BLaER1 treated with 17β-estradiol and CSF1 and Interleukin-3, amounts not matched to agents 10 nM and 100 nM (cell line): ENCODE data around the gene PANK2.

Source experiments
- H3K27ac ChIP-seq, 11 experiments: shearing (Covaris generic); formaldehyde crosslinking; 2 replicates each; pipeline ENCODE4 v1.8.1; 2022
- H3K27me3 ChIP-seq, 11 experiments: shearing (Covaris generic); formaldehyde crosslinking; 2 replicates each; pipeline ENCODE4 v1.8.1; 2022
- H3K36me3 ChIP-seq, 11 experiments: shearing (Covaris generic); formaldehyde crosslinking; 2 replicates each; pipeline ENCODE4 v1.8.1; 2022
- H3K4me1 ChIP-seq, 10 experiments: shearing (Covaris generic); formaldehyde crosslinking; 2 replicates each; pipeline ENCODE4 v1.8.1; 2022
- H3K4me2 ChIP-seq, 11 experiments: shearing (Covaris generic); formaldehyde crosslinking; 2 replicates each; pipeline ENCODE4 v1.8.1; 2022
- H3K4me3 ChIP-seq, 10 experiments: shearing (Covaris generic); formaldehyde crosslinking; 2 replicates each; pipeline ENCODE4 v1.8.1; 2022
- H3K9ac ChIP-seq, 11 experiments: shearing (Covaris generic); formaldehyde crosslinking; 2 replicates each; pipeline ENCODE4 v1.8.1; 2022
- H3K9me3 ChIP-seq, 11 experiments: shearing (Covaris generic); formaldehyde crosslinking; replicated peaks in 1 of 11; 2 replicates each; pipeline ENCODE4 v1.8.1; 2022
- H4K20me1 ChIP-seq, 11 experiments: shearing (Covaris generic); formaldehyde crosslinking; 2 replicates each; pipeline ENCODE4 v1.8.1; 2022
- Cebpa-rat ChIP-seq, 11 experiments: shearing (Covaris generic); IDR thresholded peaks; 2 replicates each; pipeline ENCODE4 v1.8.1; 2022

PANK2 gene

DNA sequence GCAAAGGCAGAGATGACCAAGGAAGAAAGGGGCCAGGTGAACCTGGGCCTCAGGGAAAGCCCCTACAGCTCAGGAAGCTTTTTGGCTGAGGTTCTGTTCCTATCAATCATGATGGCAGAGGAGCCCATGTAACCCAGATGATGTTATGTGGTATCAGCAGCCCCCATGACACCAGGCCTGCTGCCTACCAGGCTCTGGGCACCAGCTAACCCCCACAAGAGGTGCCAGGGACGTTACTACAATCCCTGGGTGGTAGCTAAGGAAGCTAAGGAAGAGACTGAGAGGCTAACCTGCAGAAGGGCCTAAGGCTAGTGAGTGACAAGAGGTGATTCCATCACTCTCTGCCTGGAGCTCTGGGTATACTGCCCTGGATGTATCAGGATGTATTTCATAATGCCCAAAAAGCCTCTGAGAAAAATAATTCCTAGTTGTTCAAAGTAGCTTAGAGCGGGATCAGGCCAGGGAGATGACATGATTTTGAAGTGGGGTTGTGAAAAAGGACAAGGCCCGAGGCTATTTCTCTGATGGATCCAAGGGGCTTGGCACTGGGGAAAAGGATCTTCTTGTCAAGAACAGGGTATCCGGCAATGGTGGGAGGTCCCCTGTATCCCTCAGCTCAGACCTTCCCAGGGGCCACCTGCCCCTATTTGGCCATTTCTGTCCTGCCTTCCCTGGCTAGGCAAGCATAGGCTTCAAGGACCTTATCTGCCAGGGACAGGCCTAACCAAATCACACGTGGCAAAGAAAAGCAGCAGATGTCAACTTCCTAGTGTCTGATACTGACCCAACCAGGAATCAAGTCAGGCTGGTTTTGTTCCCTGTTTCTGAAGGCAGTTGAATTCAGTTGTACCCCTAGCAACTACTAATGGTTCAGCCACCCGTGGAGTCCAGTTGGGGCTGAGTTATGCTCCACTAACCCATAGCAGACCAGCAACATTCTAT lies 41.3 kb downstream of the PANK2 start:
- Histone ChIP-seq H3K27me3 (no peaks in the 10 kb centered on the region), H3K9ac (peak overlapping the region in 2 of 11 experiments; percentile 6 to 14; a peak in 1 of 22 replicates), H3K4me1 (peaks cover 46 to 93% (median 76%) of the 10 kb centered on the region in 10 experiments), H3K4me3 (no peak overlapping the region), H3K36me3 (peaks cover 33 to 84% (median 64%) of the 10 kb centered on the region in 11 experiments), H3K27ac (peak overlapping the region in 10 of 11 experiments; percentile 0 to 40 (median 22); a peak in 11 of 22 replicates), H3K9me3 (no peaks in the 10 kb centered on the region), H3K4me2 (0 out of 22 replicates have a peak overlapping the region, but pooled peaks of 1 of the 11 experiments have one; percentile 0), H4K20me1 (peaks cover 6 to 100% (median 81%) of the 10 kb centered on the region in 11 experiments; a peak in 19 of 22 replicates)
- no peak for TF ChIP-seq Cebpa-rat (IDR thresholded peaks at IDR 0.05)

DNA sequence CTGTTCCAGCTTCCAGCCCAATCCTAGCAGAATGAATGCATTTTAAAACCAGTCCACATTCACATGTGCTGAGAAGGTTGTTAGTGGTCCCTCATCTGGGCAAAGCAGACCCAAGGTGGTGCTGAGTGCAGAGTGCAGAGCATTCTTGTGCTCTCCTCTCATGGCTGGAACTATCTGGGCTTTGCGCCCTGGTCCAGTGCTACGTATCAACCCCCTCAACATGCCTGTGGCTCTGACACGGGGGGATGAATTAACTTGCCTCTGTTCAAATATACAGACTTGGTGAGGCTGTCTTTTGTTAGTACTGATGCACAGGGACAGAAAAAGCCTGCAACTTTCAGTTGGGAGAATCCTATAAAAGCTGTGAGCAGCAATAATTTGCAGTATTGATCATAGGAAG lies 42.5 kb downstream of the PANK2 start:
- Histone ChIP-seq H3K4me3 (no peak overlapping the region), H3K9ac (no peak overlapping the region), H3K4me1 (peaks cover 56 to 93% (median 77%) of the 10 kb centered on the region in 10 experiments), H3K36me3 (peaks cover 34 to 85% (median 67%) of the 10 kb centered on the region in 11 experiments), H3K27me3 (no peaks in the 10 kb centered on the region), H3K4me2 (no peak overlapping the region), H4K20me1 (peaks cover 6 to 100% (median 81%) of the 10 kb centered on the region in 11 experiments; a peak in 19 of 22 replicates), H3K9me3 (no peaks in the 10 kb centered on the region), H3K27ac (peak overlapping the region in 1 of 11 experiments; percentile 17; a peak in 1 of 22 replicates)
- no peak for TF ChIP-seq Cebpa-rat (IDR thresholded peaks at IDR 0.05)

DNA sequence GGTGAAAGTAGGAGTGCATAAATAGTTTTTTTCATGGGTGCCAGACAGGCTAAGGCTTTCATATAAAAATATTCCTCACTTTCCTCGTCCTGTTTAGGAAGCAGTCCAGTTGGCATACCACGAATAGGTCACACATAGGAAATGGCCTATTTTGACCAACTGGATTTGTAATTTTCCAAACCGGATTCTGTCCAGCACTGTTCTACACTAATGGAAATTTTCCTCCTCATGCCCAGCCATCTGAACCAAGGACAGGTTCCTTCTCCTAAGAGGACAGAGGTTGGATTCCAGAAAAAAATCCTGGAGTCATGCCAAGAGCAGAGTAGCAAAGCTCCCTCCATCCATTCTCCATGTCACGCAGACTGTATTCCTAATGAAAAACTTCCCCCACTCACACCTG lies 43.1 kb downstream of the PANK2 start:
- Histone ChIP-seq H3K9ac (peak overlapping the region in 2 of 11 experiments; percentile 38 to 56; a peak in 2 of 22 replicates), H3K4me3 (no peak overlapping the region), H3K27me3 (no peaks in the 10 kb centered on the region), H3K36me3 (peaks cover 40 to 87% (median 69%) of the 10 kb centered on the region in 11 experiments), H4K20me1 (peaks cover 6 to 100% (median 76%) of the 10 kb centered on the region in 11 experiments; a peak in 18 of 22 replicates), H3K4me1 (peaks cover 53 to 93% (median 76%) of the 10 kb centered on the region in 10 experiments), H3K4me2 (peak overlapping the region in 9 of 11 experiments; percentile 35 to 86 (median 68); a peak in 15 of 22 replicates), H3K9me3 (no peaks in the 10 kb centered on the region), H3K27ac (peak overlapping the region in 6 of 11 experiments; percentile 35 to 71 (median 64); a peak in 10 of 22 replicates)
- TF ChIP-seq Cebpa-rat (IDR thresholded peaks at IDR 0.05) = no peak

DNA sequence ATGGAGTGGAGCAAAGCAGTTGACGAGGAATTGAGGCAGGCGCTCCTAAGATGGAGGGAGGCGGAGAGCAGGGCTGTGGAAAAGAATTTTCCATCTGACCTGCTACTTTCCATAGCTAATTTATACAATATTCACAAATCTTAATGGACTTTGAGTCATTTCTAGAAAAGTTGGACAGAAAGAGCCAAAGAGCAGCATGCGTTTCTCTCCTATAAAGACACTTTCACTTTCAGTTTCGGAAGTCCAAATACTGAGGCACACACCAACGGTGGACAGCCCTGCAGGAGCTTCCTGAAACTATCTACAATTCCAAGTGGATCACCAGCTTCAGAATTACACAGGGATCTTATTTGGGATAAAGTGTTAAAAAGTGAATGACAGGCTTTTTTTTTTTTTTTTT lies 43.5 kb downstream of the PANK2 start:
- Histone ChIP-seq H3K27me3 (no peaks in the 10 kb centered on the region), H3K9ac (peak overlapping the region in 6 of 11 experiments; percentile 4 to 56 (median 19); a peak in 3 of 22 replicates), H4K20me1 (peaks cover 2 to 98% (median 72%) of the 10 kb centered on the region in 11 experiments; a peak in 18 of 22 replicates), H3K36me3 (peaks cover 44 to 91% (median 73%) of the 10 kb centered on the region in 11 experiments), H3K9me3 (peaks cover 0 to 2% (median under 1%) of the 10 kb centered on the region in 11 experiments; a peak in 7 of 22 replicates), H3K4me3 (no peak overlapping the region), H3K27ac (peak overlapping the region in 10 of 11 experiments; percentile 16 to 71 (median 55); a peak in 14 of 22 replicates), H3K4me2 (peak overlapping the region; percentile 20 to 86 (median 67); a peak in 18 of 22 replicates), H3K4me1 (peaks cover 49 to 90% (median 72%) of the 10 kb centered on the region in 10 experiments)
- TF ChIP-seq Cebpa-rat (IDR thresholded peaks at IDR 0.05) = no peak

DNA sequence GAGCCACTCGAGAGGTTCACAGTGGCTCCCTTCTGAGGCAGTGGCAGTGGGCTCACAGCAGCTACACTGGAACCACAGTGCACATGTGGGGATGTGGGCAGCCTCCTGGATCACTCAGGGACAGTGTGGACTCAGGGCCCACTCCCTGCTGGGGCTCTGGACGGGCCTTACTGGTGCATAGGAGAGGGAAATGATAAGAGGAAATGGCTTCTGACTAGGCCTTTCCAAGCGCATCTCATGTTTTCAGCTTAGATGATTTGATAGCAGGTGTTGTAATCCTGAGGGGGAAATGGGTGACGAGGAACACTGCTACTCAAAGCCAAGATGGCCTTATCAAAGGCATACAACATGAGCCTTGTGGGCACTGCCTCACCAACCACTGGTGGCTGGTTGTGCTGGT lies 44.0 kb downstream of the PANK2 start:
- no peaks in the 10 kb centered on the region for H3K27me3 ChIP-seq
- H3K4me3 ChIP-seq = no peak overlapping the region
- H3K27ac ChIP-seq = peak overlapping the region in 10 of 11 experiments; percentile 16 to 71 (median 55); a peak in 17 of 22 replicates
- TF ChIP-seq Cebpa-rat (IDR thresholded peaks at IDR 0.05) = no peak
- H4K20me1 ChIP-seq = peaks cover 0 to 93% (median 66%) of the 10 kb centered on the region in 11 experiments; a peak in 17 of 22 replicates
- H3K9ac ChIP-seq = peak overlapping the region in 7 of 11 experiments; percentile 4 to 56 (median 21); a peak in 5 of 22 replicates
- peak overlapping the region; percentile 20 to 86 (median 67); a peak in 21 of 22 replicates for H3K4me2 ChIP-seq
- peaks cover 49 to 96% (median 79%) of the 10 kb centered on the region in 11 experiments for H3K36me3 ChIP-seq
- H3K9me3 ChIP-seq = peaks cover under 1 to 7% (median 6%) of the 10 kb centered on the region in 11 experiments; a peak in 11 of 22 replicates
- H3K4me1 ChIP-seq = peaks cover 44 to 85% (median 67%) of the 10 kb centered on the region in 10 experiments

DNA sequence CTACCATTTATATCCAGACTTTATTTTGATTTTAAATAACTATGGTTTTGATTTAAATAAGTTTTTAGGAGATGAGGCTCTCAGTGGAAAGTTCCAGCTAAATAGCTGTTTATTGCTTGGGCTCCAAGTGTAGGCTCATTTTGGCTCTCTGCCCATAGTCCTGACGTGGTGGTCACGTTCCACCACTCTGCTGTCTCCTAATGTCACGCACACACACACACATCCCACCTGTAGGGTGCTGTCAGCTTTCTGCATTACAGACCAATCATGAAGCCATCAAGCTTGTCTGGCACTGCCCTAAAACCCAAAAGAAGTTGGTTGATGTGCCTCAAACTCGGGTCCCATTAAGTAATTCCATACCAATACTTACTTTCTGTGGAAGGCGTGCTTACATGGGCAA lies 45.4 kb downstream of the PANK2 start:
- H3K9me3 ChIP-seq = peaks cover 14 to 21% (median 18%) of the 10 kb centered on the region in 11 experiments; a peak in 19 of 22 replicates
- peak overlapping the region in 3 of 11 experiments; percentile 20 to 53 (median 30); a peak in 5 of 22 replicates for H3K4me2 ChIP-seq
- peaks cover 60 to 100% (median 84%) of the 10 kb centered on the region in 11 experiments for H3K36me3 ChIP-seq
- no peaks in the 10 kb centered on the region for H3K27me3 ChIP-seq
- 0 out of 22 replicates have a peak overlapping the region, but pooled peaks of 1 of the 11 experiments have one; percentile 22 for H3K27ac ChIP-seq
- H3K9ac ChIP-seq = no peak overlapping the region
- H3K4me3 ChIP-seq = no peak overlapping the region
- peaks cover 44 to 71% (median 59%) of the 10 kb centered on the region in 10 experiments for H3K4me1 ChIP-seq
- no peak for TF ChIP-seq Cebpa-rat (IDR thresholded peaks at IDR 0.05)
- peaks cover 0 to 79% (median 52%) of the 10 kb centered on the region in 11 experiments; a peak in 17 of 22 replicates for H4K20me1 ChIP-seq

DNA sequence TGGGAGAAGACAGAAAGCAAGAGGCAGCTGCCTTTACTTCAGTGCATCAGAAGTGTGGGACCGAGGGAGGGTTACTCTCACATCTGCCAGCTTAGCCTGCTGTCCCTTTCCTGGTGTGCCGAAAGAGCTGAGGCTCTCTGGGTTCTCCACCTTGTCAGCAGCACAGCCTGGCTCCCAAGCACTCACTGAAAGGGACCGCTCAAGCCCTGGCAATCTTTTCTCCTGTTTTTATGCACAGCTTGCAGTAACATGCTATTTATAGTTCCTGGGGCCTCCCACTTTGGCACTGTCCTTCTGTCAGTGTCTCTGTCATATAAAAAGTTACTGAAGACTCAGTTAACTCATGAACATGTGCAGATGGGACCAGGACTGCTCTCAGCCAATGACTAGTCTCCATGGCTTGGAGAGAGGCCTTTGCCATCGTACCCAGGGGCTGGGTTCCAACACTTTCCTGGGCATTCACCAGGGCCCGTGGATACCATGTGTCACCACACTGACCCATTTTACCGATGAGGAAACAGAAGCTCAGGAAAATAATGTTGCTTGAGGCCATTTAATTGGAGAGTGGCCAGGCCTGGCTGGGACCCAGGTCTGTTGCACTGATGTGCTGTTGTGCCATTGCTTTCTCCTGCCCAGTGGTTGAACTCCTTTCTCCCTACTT lies 46.2 kb downstream of the PANK2 start:
- peak overlapping the region in 4 of 11 experiments; percentile 7 to 25 (median 19); a peak in 2 of 22 replicates for H3K27ac ChIP-seq
- TF ChIP-seq Cebpa-rat (IDR thresholded peaks at IDR 0.05) = no peak
- peaks cover 22 to 29% (median 26%) of the 10 kb centered on the region in 11 experiments; a peak in 21 of 22 replicates for H3K9me3 ChIP-seq
- H3K4me2 ChIP-seq = peak overlapping the region; percentile 35 to 71 (median 53)
- peaks cover 0 to 71% (median 44%) of the 10 kb centered on the region in 11 experiments; a peak in 14 of 22 replicates for H4K20me1 ChIP-seq
- no peak overlapping the region for H3K4me3 ChIP-seq
- peaks cover 68 to 100% (median 92%) of the 10 kb centered on the region in 11 experiments for H3K36me3 ChIP-seq
- no peak overlapping the region for H3K9ac ChIP-seq
- peaks cover 44 to 63% (median 54%) of the 10 kb centered on the region in 10 experiments for H3K4me1 ChIP-seq
- no peaks in the 10 kb centered on the region for H3K27me3 ChIP-seq

DNA sequence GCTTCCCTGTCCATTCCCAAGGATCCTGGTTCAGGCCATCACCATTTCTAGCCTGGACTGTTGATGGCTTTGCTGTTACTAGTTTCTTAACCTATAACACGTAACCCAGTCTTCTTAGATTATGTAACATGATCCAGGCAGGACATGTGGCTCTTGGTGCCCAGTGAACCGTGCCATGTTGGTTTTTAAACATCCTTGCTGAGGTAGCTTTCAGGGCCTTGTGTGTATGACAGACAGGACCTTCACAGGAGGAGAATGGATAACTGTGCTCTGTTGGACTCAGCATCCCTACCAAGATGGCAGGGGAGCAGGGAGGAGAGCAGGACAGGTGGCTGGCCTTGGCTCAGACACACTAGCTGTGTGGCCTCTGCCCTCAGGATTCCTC lies 46.8 kb downstream of the PANK2 start:
- H3K27ac ChIP-seq = peak overlapping the region in 5 of 11 experiments; percentile 7 to 25 (median 16); a peak in 2 of 22 replicates
- peaks cover 0 to 67% (median 40%) of the 10 kb centered on the region in 11 experiments; a peak in 14 of 22 replicates for H4K20me1 ChIP-seq
- H3K4me2 ChIP-seq = peak overlapping the region; percentile 35 to 71 (median 53)
- peaks cover 73 to 100% (median 98%) of the 10 kb centered on the region in 11 experiments for H3K36me3 ChIP-seq
- peaks cover 27 to 34% (median 32%) of the 10 kb centered on the region in 11 experiments; a peak in 21 of 22 replicates for H3K9me3 ChIP-seq
- H3K4me1 ChIP-seq = peaks cover 43 to 57% (median 51%) of the 10 kb centered on the region in 10 experiments
- H3K27me3 ChIP-seq = no peaks in the 10 kb centered on the region
- no peak overlapping the region for H3K4me3 ChIP-seq
- H3K9ac ChIP-seq = no peak overlapping the region
- TF ChIP-seq Cebpa-rat (IDR thresholded peaks at IDR 0.05) = no peak
